Transverse colon (tissue), 4 donors: Measurements from ENCODE around the gene MRS2.

Experiments
- EP300 ChIP-seq: sonication (generic); formaldehyde crosslinking; IDR thresholded peaks from one replicate; pipeline ENCODE4 v1.6.1; 2017; ENCODE audit warnings: antibody characterized with exemption, low read depth
- POLR2A ChIP-seq: fragments of 450-650 bp; IDR thresholded peaks from one replicate; pipeline ENCODE4 v1.6.1; 2016; ENCODE audit warnings: antibody characterized with exemption, mild to moderate bottlenecking, moderate library complexity
- POLR2AphosphoS5 ChIP-seq, 3 donors: sonication (generic); formaldehyde crosslinking; IDR thresholded peaks; one replicate each; pipeline ENCODE4 v1.6.1; 2016; ENCODE audit warnings: antibody characterized with exemption in 3 of 3
- TF ChIP-seq, protein P1 (sequence below), 5 experiments: fragments of 200-600 bp in 3 of 5; fragments of 450-650 bp in 2 of 5; sonication (generic) in 3 of 5; IDR thresholded peaks; 1 replicate in 2 of 5; 2 replicates in 3 of 5; pipeline ENCODE4 v1.5.1; 2016 to 2017; ENCODE audit warnings: antibody characterized with exemption in 5 of 5, inconsistent platforms in 3 of 5, mild to moderate bottlenecking in 2 of 5, moderate library complexity in 1 of 5

DNA sequence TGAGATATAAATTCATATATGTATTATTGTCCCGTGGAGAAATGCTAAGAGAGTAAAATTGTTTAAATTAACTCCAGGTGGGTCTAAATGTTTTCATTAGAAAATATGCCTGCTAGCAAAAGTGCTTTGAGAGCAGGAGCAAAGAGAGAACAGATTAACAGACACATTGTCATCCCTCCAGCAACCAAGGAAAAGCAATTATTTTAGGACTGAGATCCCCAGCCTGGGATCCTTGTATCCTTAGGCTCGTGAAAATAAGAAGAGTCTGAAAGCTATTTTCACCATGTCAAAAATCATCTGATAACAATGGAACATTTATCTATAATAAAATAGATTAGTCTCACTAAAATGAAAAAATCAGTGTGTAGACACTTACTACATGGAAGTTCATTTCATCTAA lies 11.5 kb upstream of the MRS2 start:
- no peak for TF ChIP-seq POLR2A
- no peak for TF ChIP-seq EP300
- TF ChIP-seq, protein P1, sequence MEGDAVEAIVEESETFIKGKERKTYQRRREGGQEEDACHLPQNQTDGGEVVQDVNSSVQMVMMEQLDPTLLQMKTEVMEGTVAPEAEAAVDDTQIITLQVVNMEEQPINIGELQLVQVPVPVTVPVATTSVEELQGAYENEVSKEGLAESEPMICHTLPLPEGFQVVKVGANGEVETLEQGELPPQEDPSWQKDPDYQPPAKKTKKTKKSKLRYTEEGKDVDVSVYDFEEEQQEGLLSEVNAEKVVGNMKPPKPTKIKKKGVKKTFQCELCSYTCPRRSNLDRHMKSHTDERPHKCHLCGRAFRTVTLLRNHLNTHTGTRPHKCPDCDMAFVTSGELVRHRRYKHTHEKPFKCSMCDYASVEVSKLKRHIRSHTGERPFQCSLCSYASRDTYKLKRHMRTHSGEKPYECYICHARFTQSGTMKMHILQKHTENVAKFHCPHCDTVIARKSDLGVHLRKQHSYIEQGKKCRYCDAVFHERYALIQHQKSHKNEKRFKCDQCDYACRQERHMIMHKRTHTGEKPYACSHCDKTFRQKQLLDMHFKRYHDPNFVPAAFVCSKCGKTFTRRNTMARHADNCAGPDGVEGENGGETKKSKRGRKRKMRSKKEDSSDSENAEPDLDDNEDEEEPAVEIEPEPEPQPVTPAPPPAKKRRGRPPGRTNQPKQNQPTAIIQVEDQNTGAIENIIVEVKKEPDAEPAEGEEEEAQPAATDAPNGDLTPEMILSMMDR (IDR thresholded peaks at IDR 0.05), result no peak
- TF ChIP-seq POLR2AphosphoS5 (IDR thresholded peaks at IDR 0.05), result no peak
